ENCODE measurements around the gene NFATC1. TPM values are rescaled to one million over a fixed set of nuclear protein-coding genes. Genes with fewer than 3 reads are reported as not detected.

NFATC1 gene
- total and polyA plus RNA-seq, 2 donors (not counting 1 experiment from before 2014, with no cell fraction given) = 0.92 to 4.3 TPM

DNA sequence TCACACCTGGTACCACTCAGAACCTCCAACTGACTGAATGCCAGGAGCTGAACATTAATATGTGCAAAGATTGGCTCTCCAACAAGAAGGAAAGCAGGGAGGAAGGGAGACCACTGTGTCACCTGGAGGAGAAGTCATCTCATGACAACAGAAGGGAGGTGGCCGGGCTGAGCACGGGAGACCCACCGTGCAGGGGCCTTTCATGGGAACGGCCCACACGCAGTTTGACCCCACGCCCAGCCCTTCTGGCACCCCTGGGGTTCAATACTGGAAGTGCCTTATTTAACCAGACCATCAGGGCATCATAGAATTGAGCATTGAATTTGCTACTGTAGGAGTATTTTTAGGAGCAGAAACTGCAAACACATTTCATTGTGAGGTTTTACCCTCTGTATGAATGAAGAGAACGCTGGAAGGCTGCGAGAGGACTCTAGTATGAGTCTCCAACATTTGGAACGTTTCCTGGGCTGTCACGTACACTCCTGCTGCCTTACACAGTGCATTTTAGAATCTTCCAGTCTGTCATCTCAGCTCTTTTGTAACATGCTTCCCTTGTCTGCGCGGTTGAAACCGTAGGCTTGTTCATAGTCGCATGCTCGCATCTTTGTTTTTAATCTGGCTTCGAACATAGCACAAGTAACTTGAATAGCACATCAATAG lies 132.1 kb downstream of the NFATC1 start:
- TF ChIP-seq EZH2 (IDR thresholded peaks at IDR 0.05; ENCODE audit: low read length, missing control alignments) = no peak
- no peak for TF ChIP-seq CTCF (conservative IDR thresholded peaks at IDR 0.05 in 1 of 2, IDR thresholded peaks at IDR 0.05 in 1 of 2; ENCODE audit: low read depth in 1 of 2, low read length in 2 of 2)
- DNase-seq (ENCODE audit: low read depth in 2 of 2) = no peak
- no peak overlapping the region for H3K9ac ChIP-seq (ENCODE audit: insufficient read depth, low read length)
- H3K9me3 ChIP-seq (ENCODE audit: control insufficient read depth, insufficient read depth, low read depth, low read length) = no peaks in the 10 kb centered on the region
- no peak overlapping the region for H3K4me2 ChIP-seq (ENCODE audit: extremely low read depth, insufficient read depth, low read length)
- no peak overlapping the region for H3K27ac ChIP-seq (ENCODE audit: insufficient read depth, low read length)
- no peaks in the 10 kb centered on the region for H3K79me2 ChIP-seq (ENCODE audit: control insufficient read depth, insufficient read depth, low read length)
- H3K36me3 ChIP-seq (ENCODE audit: control insufficient read depth, insufficient read depth, low read length) = no peaks in the 10 kb centered on the region
- H4K20me1 ChIP-seq (ENCODE audit: control insufficient read depth, extremely low read depth, insufficient read depth, low read length) = no peaks in the 10 kb centered on the region
- H3K27me3 ChIP-seq (ENCODE audit: control insufficient read depth, insufficient read depth, low read length) = no peaks in the 10 kb centered on the region
- no peaks in the 10 kb centered on the region for H3K4me1 ChIP-seq (ENCODE audit: control insufficient read depth, extremely low read depth, insufficient read depth, low read length)
- H3K4me3 ChIP-seq (replicated peaks in 1 of 4; ENCODE audit: control extremely low read depth in 1 of 4, insufficient read depth in 1 of 4, low read depth in 3 of 4, low read length in 4 of 4) = no peak overlapping the region
- H2AFZ ChIP-seq (ENCODE audit: low read length) = no peak overlapping the region

DNA sequence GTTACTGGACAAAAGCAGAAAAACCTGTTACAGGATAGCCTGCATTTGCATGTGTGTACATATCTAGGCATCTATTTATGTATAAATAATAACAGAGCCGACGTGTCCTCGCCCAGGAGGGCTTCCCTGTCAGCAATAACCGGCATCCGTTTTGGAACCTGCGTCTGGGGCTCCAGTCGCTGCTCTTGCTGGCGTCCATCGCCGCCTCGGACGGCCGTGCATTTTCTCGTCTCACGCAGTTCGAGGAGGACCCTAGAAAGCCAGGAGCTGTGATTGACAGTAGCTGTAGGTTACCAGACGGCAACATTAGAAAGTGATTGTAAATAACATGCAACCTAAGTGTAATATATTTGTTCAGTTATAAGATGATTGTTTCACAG lies 132.6 kb downstream of the NFATC1 start:
- no peak overlapping the region for H2AFZ ChIP-seq (ENCODE audit: low read length)
- no peaks in the 10 kb centered on the region for H4K20me1 ChIP-seq (ENCODE audit: control insufficient read depth, extremely low read depth, insufficient read depth, low read length)
- no peak overlapping the region for H3K9ac ChIP-seq (ENCODE audit: insufficient read depth, low read length)
- TF ChIP-seq EZH2 (IDR thresholded peaks at IDR 0.05; ENCODE audit: low read length, missing control alignments) = no peak
- no peak overlapping the region for H3K4me2 ChIP-seq (ENCODE audit: extremely low read depth, insufficient read depth, low read length)
- DNase-seq (ENCODE audit: low read depth in 2 of 2) = no peak
- H3K79me2 ChIP-seq (ENCODE audit: control insufficient read depth, insufficient read depth, low read length) = no peaks in the 10 kb centered on the region
- no peak overlapping the region for H3K4me3 ChIP-seq (replicated peaks in 1 of 4; ENCODE audit: control extremely low read depth in 1 of 4, insufficient read depth in 1 of 4, low read depth in 3 of 4, low read length in 4 of 4)
- H3K27ac ChIP-seq (ENCODE audit: insufficient read depth, low read length) = no peak overlapping the region
- no peaks in the 10 kb centered on the region for H3K4me1 ChIP-seq (ENCODE audit: control insufficient read depth, extremely low read depth, insufficient read depth, low read length)
- no peaks in the 10 kb centered on the region for H3K9me3 ChIP-seq (ENCODE audit: control insufficient read depth, insufficient read depth, low read depth, low read length)
- no peaks in the 10 kb centered on the region for H3K36me3 ChIP-seq (ENCODE audit: control insufficient read depth, insufficient read depth, low read length)
- H3K27me3 ChIP-seq (ENCODE audit: control insufficient read depth, insufficient read depth, low read length) = peaks cover 4% of the 10 kb centered on the region

GRCh38 chr18:79528846-79529245 lies 133.1 kb downstream of the NFATC1 start:
- TF ChIP-seq CTCF (conservative IDR thresholded peaks at IDR 0.05 in 1 of 2, IDR thresholded peaks at IDR 0.05 in 1 of 2; ENCODE audit: low read depth in 1 of 2, low read length in 2 of 2) (peak; percentile 82 to 90), EZH2 (IDR thresholded peaks at IDR 0.05; ENCODE audit: low read length, missing control alignments) (no peak)
- peaks cover 5% of the 10 kb centered on the region for H3K27me3 ChIP-seq (ENCODE audit: control insufficient read depth, insufficient read depth, low read length)
- no peaks in the 10 kb centered on the region for H3K79me2 ChIP-seq (ENCODE audit: control insufficient read depth, insufficient read depth, low read length)
- H3K9ac ChIP-seq (ENCODE audit: insufficient read depth, low read length) = no peak overlapping the region
- DNase-seq (ENCODE audit: low read depth in 2 of 2) = peak; percentile 56 to 65
- no peak overlapping the region for H2AFZ ChIP-seq (ENCODE audit: low read length)
- H3K36me3 ChIP-seq (ENCODE audit: control insufficient read depth, insufficient read depth, low read length) = no peaks in the 10 kb centered on the region
- H3K27ac ChIP-seq (ENCODE audit: insufficient read depth, low read length) = no peak overlapping the region
- H3K4me2 ChIP-seq (ENCODE audit: extremely low read depth, insufficient read depth, low read length) = no peak overlapping the region
- H4K20me1 ChIP-seq (ENCODE audit: control insufficient read depth, extremely low read depth, insufficient read depth, low read length) = no peaks in the 10 kb centered on the region
- H3K9me3 ChIP-seq (ENCODE audit: control insufficient read depth, insufficient read depth, low read depth, low read length) = no peaks in the 10 kb centered on the region
- H3K4me1 ChIP-seq (ENCODE audit: control insufficient read depth, extremely low read depth, insufficient read depth, low read length) = no peaks in the 10 kb centered on the region
- H3K4me3 ChIP-seq (replicated peaks in 1 of 4; ENCODE audit: control extremely low read depth in 1 of 4, insufficient read depth in 1 of 4, low read depth in 3 of 4, low read length in 4 of 4) = no peak overlapping the region
